HG03571 (cell line): ENCODE data around the gene SFSWAP.
"Not testable (repeated sequence)": the region's sequence is repeated elsewhere in the genome, so short reads cannot be mapped to it uniquely, and the experiment has no call there.

Experiments used
- ATAC-seq: cut with Tn5 transposase; IDR thresholded peaks from one replicate; pipeline ENCODE4 v1.9.1; 2021; ENCODE audit not compliant: unreplicated experiment

SFSWAP gene

GRCh38 chr12:131805421-131805820 is 94.5 kb downstream of the SFSWAP start:
- no peak for ATAC-seq

GRCh38 chr12:131806674-131807073 is 95.8 kb downstream of the SFSWAP start:
- ATAC-seq, result no peak

GRCh38 chr12:131808744-131809371 is 98.0 kb downstream of the SFSWAP start:
- ATAC-seq, result no peak

- ATAC-seq, result not testable (repeated sequence)
Observed at GRCh38 chr12:131809476-131810254, 98.8 kb downstream of the SFSWAP start.

- ATAC-seq, result no peak
Observed at GRCh38 chr12:131810726-131811125, 99.8 kb downstream of the SFSWAP start.

- ATAC-seq, result no peak
Observed at GRCh38 chr12:131815131-131815530, 104.2 kb downstream of the SFSWAP start.

- no peak for ATAC-seq
Observed at GRCh38 chr12:131816495-131816894, 105.6 kb downstream of the SFSWAP start.

GRCh38 chr12:131817241-131817640 is 106.4 kb downstream of the SFSWAP start:
- ATAC-seq, result no peak

- ATAC-seq, result no peak
Observed at GRCh38 chr12:131818821-131819585, 108.1 kb downstream of the SFSWAP start.

- no peak for ATAC-seq
Observed at GRCh38 chr12:131824450-131824849, 113.6 kb downstream of the SFSWAP start.

- no peak for ATAC-seq
Observed at GRCh38 chr12:131825146-131825892, 114.4 kb downstream of the SFSWAP start.

GRCh38 chr12:131826097-131826928 is 115.4 kb downstream of the SFSWAP start:
- no peak for ATAC-seq

GRCh38 chr12:131827961-131828534 is 117.2 kb downstream of the SFSWAP start, which contains the start of gene MMP17:
MMP17 (plus strand) TSS chr12:131828393; CDS start chr12:131828495, 102 bp downstream.
- ATAC-seq, result no peak

GRCh38 chr12:131828671-131829355 is 117.9 kb downstream of the SFSWAP start:
- no peak for ATAC-seq

GRCh38 chr12:131829356-131829747 is 118.5 kb downstream of the SFSWAP start:
- ATAC-seq, result no peak

- no peak for ATAC-seq
Observed at GRCh38 chr12:131829791-131830334, 119.0 kb downstream of the SFSWAP start.

- no peak for ATAC-seq
Observed at GRCh38 chr12:131830335-131830913, 119.5 kb downstream of the SFSWAP start.

- ATAC-seq, result no peak
Observed at GRCh38 chr12:131830914-131831571, 120.2 kb downstream of the SFSWAP start.
